Parathyroid adenoma (tissue), 2 donors: ENCODE data around the gene PCDH9.
A peak's percentile ranks its signal among the peaks of the same experiment; 100 is the strongest.

ENCODE experiments used
- H2AFZ ChIP-seq: fragments of 300-600 bp; sonication (generic); one replicate; pipeline ENCODE4 v1.7.0; 2017; ENCODE audit warnings: antibody characterized with exemption, mild to moderate bottlenecking
- H3K27ac ChIP-seq: fragments of 300-600 bp; sonication (generic); one replicate; pipeline ENCODE4 v1.7.0; 2017
- H3K27me3 ChIP-seq: fragments of 300-600 bp; sonication (generic); one replicate; pipeline ENCODE4 v1.7.0; 2017; ENCODE audit warnings: low read length; ENCODE audit not compliant: control insufficient read depth, insufficient read depth
- H3K36me3 ChIP-seq: fragments of 300-600 bp; sonication (generic); one replicate; pipeline ENCODE4 v1.7.0; 2017; ENCODE audit warnings: low read length; ENCODE audit not compliant: control insufficient read depth, insufficient read depth
- H3K4me1 ChIP-seq: fragments of 300-600 bp; sonication (generic); one replicate; pipeline ENCODE4 v1.7.0; 2017; ENCODE audit warnings: control low read depth
- H3K4me2 ChIP-seq: fragments of 300-600 bp; sonication (generic); one replicate; pipeline ENCODE4 v1.7.0; 2017; ENCODE audit warnings: low read length
- H3K4me3 ChIP-seq: fragments of 300-600 bp; sonication (generic); one replicate; pipeline ENCODE4 v1.7.0; 2017; ENCODE audit warnings: low read depth, low read length
- H3K79me2 ChIP-seq: fragments of 300-600 bp; sonication (generic); one replicate; pipeline ENCODE4 v1.7.0; 2017; ENCODE audit warnings: control low read depth
- H3K9ac ChIP-seq: fragments of 300-600 bp; sonication (generic); one replicate; pipeline ENCODE4 v1.7.0; 2017; ENCODE audit warnings: mild to moderate bottlenecking
- H3K9me3 ChIP-seq: fragments of 300-600 bp; sonication (generic); one replicate; pipeline ENCODE4 v1.7.0; 2017; ENCODE audit warnings: low read length; ENCODE audit not compliant: control insufficient read depth
- CTCF ChIP-seq: fragments of 300-600 bp; sonication (generic); IDR thresholded peaks from one replicate; pipeline ENCODE4 v1.7.0; 2017; ENCODE audit warnings: antibody characterized with exemption, mild to moderate bottlenecking
- donor health status: primary hyperparathyroidism.

The PCDH9 gene

GRCh38 chr13:66995203-66995611 lies 234.9 kb downstream of the PCDH9 start:
- no peak overlapping the region for H3K27ac ChIP-seq
- H3K4me1 ChIP-seq, result no peaks in the 10 kb centered on the region
- H3K4me3 ChIP-seq, result no peak overlapping the region
- no peaks in the 10 kb centered on the region for H3K27me3 ChIP-seq
- H3K79me2 ChIP-seq, result no peaks in the 10 kb centered on the region
- no peak overlapping the region for H3K9ac ChIP-seq
- TF ChIP-seq CTCF, result no peak
- no peaks in the 10 kb centered on the region for H3K9me3 ChIP-seq
- H3K4me2 ChIP-seq, result no peak overlapping the region
- no peak overlapping the region for H2AFZ ChIP-seq
- H3K36me3 ChIP-seq, result no peaks in the 10 kb centered on the region

DNA sequence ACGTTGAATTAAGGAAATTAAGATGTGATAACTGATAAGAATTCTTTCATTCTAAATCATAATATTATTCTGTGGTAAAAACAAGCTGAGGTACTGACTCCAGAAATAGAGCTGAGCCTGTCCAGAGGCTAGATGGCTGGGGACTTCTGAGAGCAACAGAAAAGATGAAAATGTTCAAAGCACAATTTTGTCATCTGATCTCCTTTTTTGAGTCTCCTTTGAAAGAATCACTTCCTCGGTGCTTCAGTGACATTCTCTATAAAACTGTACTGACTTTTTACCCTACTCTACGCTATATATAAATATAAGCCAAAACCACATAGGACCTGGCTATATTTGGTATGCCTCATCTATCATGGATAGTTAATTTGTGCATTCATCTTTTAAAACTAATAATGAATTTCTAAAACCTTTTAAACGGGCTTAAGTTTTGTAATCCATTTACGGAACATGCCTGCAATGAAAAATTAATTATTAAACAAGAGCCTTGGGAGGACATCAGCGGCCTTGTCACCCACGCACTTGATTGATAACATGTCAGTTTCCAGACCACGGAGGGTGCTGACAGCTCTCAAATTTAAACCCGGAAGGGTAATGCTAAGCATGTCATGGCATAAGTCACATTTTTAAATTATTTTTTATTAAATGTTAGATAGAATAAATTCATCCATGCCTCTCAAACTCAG lies 235.5 kb downstream of the PCDH9 start:
- Histone ChIP-seq H3K27ac (no peak overlapping the region), H3K9ac (no peak overlapping the region)

GRCh38 chr13:66994097-66994496 lies 236.0 kb downstream of the PCDH9 start:
- Histone ChIP-seq H3K27me3 (no peaks in the 10 kb centered on the region), H3K4me1 (no peaks in the 10 kb centered on the region), H2AFZ (no peak overlapping the region), H3K9ac (no peak overlapping the region), H3K4me2 (peak overlapping the region; percentile 22), H3K9me3 (no peaks in the 10 kb centered on the region), H3K27ac (no peak overlapping the region), H3K4me3 (peak overlapping the region; percentile 36), H3K79me2 (no peaks in the 10 kb centered on the region), H3K36me3 (no peaks in the 10 kb centered on the region)
- TF ChIP-seq CTCF, result no peak

More for the DNA sequence above, 235.5 kb downstream of the PCDH9 start:
- Histone ChIP-seq H3K27me3 (no peaks in the 10 kb centered on the region), H3K4me1 (no peaks in the 10 kb centered on the region), H3K79me2 (no peaks in the 10 kb centered on the region), H3K4me3 (peak overlapping the region; percentile 36), H3K36me3 (no peaks in the 10 kb centered on the region), H3K4me2 (peak overlapping the region; percentile 22), H2AFZ (no peak overlapping the region), H3K9me3 (no peaks in the 10 kb centered on the region)
- TF ChIP-seq CTCF, result no peak

DNA sequence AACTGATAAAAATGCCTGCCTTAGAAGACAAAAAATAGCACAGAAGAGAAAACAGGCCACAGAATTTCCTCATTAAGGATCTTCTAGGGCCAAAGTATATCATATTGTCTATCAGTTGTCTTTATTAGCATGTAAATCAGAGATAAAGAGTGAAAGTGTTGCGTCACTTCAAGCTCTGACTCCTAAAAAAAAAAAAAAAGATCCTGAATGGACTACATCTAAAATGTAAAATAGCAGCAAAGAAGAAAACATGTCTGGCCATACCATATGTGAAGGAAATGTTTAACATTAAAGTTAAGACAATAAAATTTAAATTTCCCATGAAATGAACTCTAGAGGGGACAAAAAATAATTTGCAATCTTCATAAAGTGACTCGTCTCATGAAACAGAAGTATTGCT lies 237.4 kb downstream of the PCDH9 start:
- no peaks in the 10 kb centered on the region for H3K79me2 ChIP-seq
- no peaks in the 10 kb centered on the region for H3K9me3 ChIP-seq
- H3K4me3 ChIP-seq, result no peak overlapping the region
- no peaks in the 10 kb centered on the region for H3K36me3 ChIP-seq
- H3K27ac ChIP-seq, result no peak overlapping the region
- no peak overlapping the region for H3K9ac ChIP-seq
- no peaks in the 10 kb centered on the region for H3K27me3 ChIP-seq
- H3K4me1 ChIP-seq, result no peaks in the 10 kb centered on the region
- H3K4me2 ChIP-seq, result no peak overlapping the region
- no peak for TF ChIP-seq CTCF
- no peak overlapping the region for H2AFZ ChIP-seq

DNA sequence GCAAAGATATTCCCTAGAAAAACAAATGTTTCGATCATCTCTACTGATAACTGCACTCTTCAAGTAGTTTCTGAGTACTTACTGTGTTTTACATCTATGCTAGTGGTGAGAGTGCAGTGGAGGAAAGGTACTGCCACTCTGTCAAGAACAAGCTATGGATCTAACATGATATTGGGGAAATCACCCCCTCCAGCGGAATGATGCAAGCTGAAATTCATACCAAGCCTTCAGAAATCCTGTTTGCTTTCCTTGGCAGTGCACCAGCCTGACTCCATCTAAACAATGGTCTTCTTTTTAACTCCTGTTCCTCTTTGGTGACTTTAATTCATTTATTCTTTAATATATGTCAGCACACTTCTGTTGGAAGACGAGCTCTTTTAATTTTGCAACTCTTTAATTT lies 238.0 kb downstream of the PCDH9 start:
- Histone ChIP-seq H3K27me3 (no peaks in the 10 kb centered on the region), H3K9ac (no peak overlapping the region), H3K4me2 (no peak overlapping the region), H3K36me3 (no peaks in the 10 kb centered on the region), H3K4me1 (no peaks in the 10 kb centered on the region), H3K27ac (no peak overlapping the region), H3K79me2 (no peaks in the 10 kb centered on the region), H3K4me3 (no peak overlapping the region), H3K9me3 (no peaks in the 10 kb centered on the region), H2AFZ (no peak overlapping the region)
- no peak for TF ChIP-seq CTCF
